ENCODE measurements around the gene PIM3. TPM values are rescaled to one million over a fixed set of nuclear protein-coding genes. Genes with fewer than 3 reads are reported as not detected.

The PIM3 gene
- total RNA-seq, 4 donors from 2014 or later: 66.2 to 142 (median 105) TPM

GRCh38 chr22:49925525-49926128 is 34.9 kb upstream of the PIM3 start:
- DNase-seq: peak in 2 of 3 donors; percentile 85 to 87
- no peaks in the 10 kb centered on the region for H3K9me3 ChIP-seq
- peaks cover 0 to 14% (median 0%) of the 10 kb centered on the region in 3 donors for H3K36me3 ChIP-seq
- peak overlapping the region in 2 of 4 donors; percentile 17 to 41 for H3K4me3 ChIP-seq
- TF ChIP-seq POLR2A (IDR thresholded peaks at IDR 0.05): no peak
- TF ChIP-seq CTCF (IDR thresholded peaks at IDR 0.05): no peak
- H3K27ac ChIP-seq: peak overlapping the region; percentile 57 to 88 (median 72)
- H3K4me1 ChIP-seq: peaks cover 0 to 20% (median 13%) of the 10 kb centered on the region in 4 donors
- no peaks in the 10 kb centered on the region for H3K27me3 ChIP-seq

- no peaks in the 10 kb centered on the region for H3K27me3 ChIP-seq
- peaks cover 0 to 31% (median 19%) of the 10 kb centered on the region in 4 donors for H3K4me1 ChIP-seq
- peaks cover 0 to 7% (median 0%) of the 10 kb centered on the region in 3 donors for H3K36me3 ChIP-seq
- no peak overlapping the region for H3K27ac ChIP-seq
- no peaks in the 10 kb centered on the region for H3K9me3 ChIP-seq
- H3K4me3 ChIP-seq: no peak overlapping the region
- TF ChIP-seq CTCF (IDR thresholded peaks at IDR 0.05): no peak
- TF ChIP-seq POLR2A (IDR thresholded peaks at IDR 0.05): no peak
- DNase-seq: no peak
Measured at GRCh38 chr22:49926916-49927315, 33.7 kb upstream of the PIM3 start.

- no peak for TF ChIP-seq POLR2A (IDR thresholded peaks at IDR 0.05)
- TF ChIP-seq CTCF (IDR thresholded peaks at IDR 0.05): no peak
- Histone ChIP-seq H3K36me3 (peaks cover 0 to 7% (median 0%) of the 10 kb centered on the region in 3 donors), H3K27me3 (no peaks in the 10 kb centered on the region), H3K4me1 (peaks cover 0 to 38% (median 20%) of the 10 kb centered on the region in 4 donors), H3K9me3 (no peaks in the 10 kb centered on the region), H3K4me3 (no peak overlapping the region), H3K27ac (no peak overlapping the region)
- DNase-seq: no peak
Measured at GRCh38 chr22:49927483-49928184, 32.9 kb upstream of the PIM3 start.

GRCh38 chr22:49928185-49928495 is 32.4 kb upstream of the PIM3 start:
- DNase-seq: no peak
- H3K27ac ChIP-seq: no peak overlapping the region
- TF ChIP-seq POLR2A (IDR thresholded peaks at IDR 0.05) (no peak), CTCF (IDR thresholded peaks at IDR 0.05) (no peak)
- H3K36me3 ChIP-seq: peaks cover 0 to 7% (median 0%) of the 10 kb centered on the region in 3 donors
- H3K4me3 ChIP-seq: no peak overlapping the region
- H3K4me1 ChIP-seq: peaks cover 0 to 41% (median 24%) of the 10 kb centered on the region in 4 donors
- no peaks in the 10 kb centered on the region for H3K27me3 ChIP-seq
- no peaks in the 10 kb centered on the region for H3K9me3 ChIP-seq

GRCh38 chr22:49928555-49929210 is 31.9 kb upstream of the PIM3 start:
- TF ChIP-seq CTCF (IDR thresholded peaks at IDR 0.05) (no peak), POLR2A (IDR thresholded peaks at IDR 0.05) (no peak)
- H3K4me1 ChIP-seq: peaks cover 0 to 46% (median 29%) of the 10 kb centered on the region in 4 donors
- H3K27me3 ChIP-seq: no peaks in the 10 kb centered on the region
- H3K4me3 ChIP-seq: no peak overlapping the region
- H3K9me3 ChIP-seq: no peaks in the 10 kb centered on the region
- H3K36me3 ChIP-seq: peaks cover 0 to 7% (median 0%) of the 10 kb centered on the region in 3 donors
- H3K27ac ChIP-seq: no peak overlapping the region
- DNase-seq: peak in 1 of 3 donors; percentile 56

Measured in Peyer's patch (tissue), 4 donors.